Measurements from ENCODE around the gene ANKH. TPM values are rescaled to one million over a fixed set of nuclear protein-coding genes. Genes with fewer than 3 reads are reported as not detected.

Gene ANKH
- total and polyA plus RNA-seq, 2 of the 13 experiments (the other 11 are each of a cell fraction or from before 2014, with no cell fraction given) = 25.0 to 36.0 TPM

GRCh38 chr5:14664270-14665100, 207.1 kb downstream of the ANKH start, which contains the start of gene OTULIN (continued):
- TF ChIP-seq ASH2L (IDR thresholded peaks at IDR 0.05; ENCODE audit: insufficient read length, low read depth, low read length) (peak; percentile 75), TARDBP (CRISPR knock-in tag; IDR thresholded peaks at IDR 0.05) (peak; percentile 38; the same call in 1 of the 2 replicates), TFDP1 (CRISPR knock-in tag; IDR thresholded peaks at IDR 0.05; ENCODE audit: borderline replicate concordance) (peak; percentile 94), ZBTB43 (CRISPR knock-in tag; conservative IDR thresholded peaks at IDR 0.05) (peak; percentile 81; the same call in 1 of the 2 replicates), HHEX (CRISPR knock-in tag; IDR thresholded peaks at IDR 0.05) (no peak), ELF3 (CRISPR knock-in tag; IDR thresholded peaks at IDR 0.05) (peak; percentile 18; the same call in 1 of the 2 replicates), GLMP (CRISPR knock-in tag; IDR thresholded peaks at IDR 0.05; ENCODE audit: borderline replicate concordance) (no peak), FOXM1 (CRISPR knock-in tag; IDR thresholded peaks at IDR 0.05) (no peak), ZEB1 (IDR thresholded peaks at IDR 0.05; ENCODE audit: insufficient replicate concordance, low read depth) (no peak), HNF1A (IDR thresholded peaks at IDR 0.05; ENCODE audit: low read depth) (no peak), HNF1A (CRISPR knock-in tag; IDR thresholded peaks at IDR 0.05; ENCODE audit: borderline replicate concordance) (peak; percentile 65; the same call in 1 of the 2 replicates), RARA (CRISPR knock-in tag; IDR thresholded peaks at IDR 0.05) (no peak), ZNF230 (CRISPR knock-in tag; IDR thresholded peaks at IDR 0.05) (peak; percentile 84), ZBTB7B (CRISPR knock-in tag; IDR thresholded peaks at IDR 0.05) (no peak), CERS6 (CRISPR knock-in tag; IDR thresholded peaks at IDR 0.05) (0 out of 2 replicates have a peak, but pooled peaks have one; percentile 31), ZSCAN25 (CRISPR knock-in tag; IDR thresholded peaks at IDR 0.05) (peak; percentile 45; the same call in 1 of the 2 replicates), ZNF790 (CRISPR knock-in tag; IDR thresholded peaks at IDR 0.05; ENCODE audit: borderline replicate concordance) (peak; percentile 64; the same call in 1 of the 2 replicates), PLSCR1 (CRISPR knock-in tag; IDR thresholded peaks at IDR 0.05; ENCODE audit: borderline replicate concordance) (no peak), RORA (CRISPR knock-in tag; IDR thresholded peaks at IDR 0.05) (no peak)
